ENCODE data around the gene FCGR3A. TPM values are rescaled to one million over a fixed set of nuclear protein-coding genes. Genes with fewer than 3 reads are reported as not detected.

The FCGR3A gene
- total and polyA plus RNA-seq, 2 of the 8 experiments (the other 6 are each of a cell fraction or from before 2014, with no cell fraction given): not detected

DNA sequence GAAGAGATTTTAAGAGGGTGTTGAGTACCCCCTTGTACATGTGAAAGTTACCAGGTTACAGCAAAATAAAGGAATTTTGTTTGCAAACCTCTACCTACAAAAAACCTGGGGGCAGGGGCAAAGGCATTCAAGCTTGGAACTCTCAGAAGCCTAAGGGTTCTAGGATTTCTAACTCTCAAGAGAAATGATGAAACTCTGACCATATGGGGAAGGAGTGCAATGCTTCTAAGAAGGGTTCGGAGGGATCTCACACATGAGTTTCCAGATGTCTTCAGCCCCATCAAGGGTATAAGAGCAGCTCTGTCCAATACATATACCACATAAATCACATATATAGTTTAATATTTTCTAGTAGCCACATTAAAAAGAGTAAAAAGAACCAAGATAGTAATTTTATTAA is 51.7 kb downstream of the FCGR3A start:
- H3K4ac ChIP-seq (replicated peaks; ENCODE audit: insufficient read length, low read depth, low read length): no peak overlapping the region
- CTCF ChIA-PET (ENCODE audit: partially characterized antibody): interaction anchor here (1.1 kb wide), 1 partner anchor 9 kb away, joined by 3 read pairs; no protein-coding TSS in a partner anchor
- no peak overlapping the region for H2BK120ac ChIP-seq (replicated peaks; ENCODE audit: low read depth, low read length)
- WGBS, 2 experiments (ENCODE audit: extremely low coverage in 1 of 2, insufficient coverage in 1 of 2, insufficient read length in 1 of 2, insufficient replicate concordance in 2 of 2, low coverage in 1 of 2, low lambda C conversion rate in 2 of 2, missing lambda C conversion rate in 1 of 2): 81% methylated on average over 1 of the region's 1 CpG; no CpG with 5 or more reads in 1 of the 2 experiments
- no peaks in the 10 kb centered on the region for H3K79me2 ChIP-seq (ENCODE audit: control insufficient read depth in 1 of 2, insufficient read depth in 2 of 2, low read length in 2 of 2)
- H4K5ac ChIP-seq (ENCODE audit: insufficient read length, low read depth, low read length): no peak overlapping the region
- H3K9me3 ChIP-seq (ENCODE audit: insufficient read depth in 2 of 2, low read depth in 1 of 2, low read length in 1 of 2): no peaks in the 10 kb centered on the region
- no peak overlapping the region for H2BK12ac ChIP-seq (ENCODE audit: low read depth, low read length)
- no peak overlapping the region for H3K4me3 ChIP-seq (ENCODE audit: extremely low read depth in 1 of 4, insufficient read depth in 2 of 4, low read depth in 3 of 4, low read length in 4 of 4)
- DNase-seq (ENCODE audit: low read depth in 1 of 2, low spot score in 2 of 2) (no peak), FAIRE-seq (no peak)
- H2BK5ac ChIP-seq (ENCODE audit: low read depth, low read length): no peak overlapping the region
- no peak overlapping the region for H3K9ac ChIP-seq (replicated peaks in 1 of 4; ENCODE audit: extremely low read depth in 1 of 4, low read depth in 3 of 4, low read length in 3 of 4)
- H3K4me2 ChIP-seq (ENCODE audit: insufficient read depth in 1 of 2, low read depth in 2 of 2, low read length in 2 of 2): no peak overlapping the region
- H3K14ac ChIP-seq (ENCODE audit: insufficient read length): no peak overlapping the region
- no peaks in the 10 kb centered on the region for H3K79me1 ChIP-seq (ENCODE audit: low read depth, low read length)
- H3K56ac ChIP-seq (replicated peaks; ENCODE audit: insufficient read length, low read depth, low read length): no peak overlapping the region
- no peak overlapping the region for H2AFZ ChIP-seq (ENCODE audit: low read length)
- H3K27ac ChIP-seq (ENCODE audit: low read depth, low read length): no peak overlapping the region
- no peaks in the 10 kb centered on the region for H4K20me1 ChIP-seq (replicated peaks in 1 of 2; ENCODE audit: control insufficient read depth in 1 of 2, insufficient read depth in 2 of 2, low read length in 2 of 2)
- H2BK15ac ChIP-seq (ENCODE audit: low read length): no peak overlapping the region
- no peaks in the 10 kb centered on the region for H3K36me3 ChIP-seq (ENCODE audit: control insufficient read depth in 2 of 4, insufficient read depth in 4 of 4, low read length in 3 of 4)
- no peak overlapping the region for H2AK5ac ChIP-seq (ENCODE audit: low read depth, low read length)
- no peaks in the 10 kb centered on the region for H3K4me1 ChIP-seq (replicated peaks in 1 of 4; ENCODE audit: control insufficient read depth in 3 of 4, insufficient read depth in 4 of 4, low read length in 3 of 4)
- no peak overlapping the region for H3K23ac ChIP-seq (ENCODE audit: insufficient read length)
- POLR2A ChIA-PET (ENCODE audit: partially characterized antibody): no interaction called here
- H4K91ac ChIP-seq (replicated peaks; ENCODE audit: insufficient read length, low read length): no peak overlapping the region
- no peak overlapping the region for H4K8ac ChIP-seq (ENCODE audit: extremely low read depth, insufficient read depth, low read length)
- no peak overlapping the region for H3K18ac ChIP-seq (ENCODE audit: extremely low read depth, low read length)
- H3K27me3 ChIP-seq (replicated peaks in 1 of 4; ENCODE audit: control insufficient read depth in 3 of 4, extremely low read depth in 1 of 4, insufficient read depth in 3 of 4, low read length in 3 of 4): no peaks in the 10 kb centered on the region
- H2BK20ac ChIP-seq (ENCODE audit: low read length): no peak overlapping the region
- no peaks in the 10 kb centered on the region for H3K23me2 ChIP-seq (ENCODE audit: low read depth, low read length)
- TF ChIP-seq BACH1 (IDR thresholded peaks at IDR 0.05; ENCODE audit: low read length) (no peak), TBP (IDR thresholded peaks at IDR 0.05; ENCODE audit: low read depth, low read length) (no peak), RXRA (IDR thresholded peaks at IDR 0.05; ENCODE audit: insufficient read depth, low read depth, low read length) (no peak), SUZ12 (IDR thresholded peaks at IDR 0.05; ENCODE audit: low read length) (no peak), POLR2A (IDR thresholded peaks at IDR 0.05; ENCODE audit: control extremely low read depth in 1 of 2, low read depth in 2 of 2, low read length in 2 of 2) (no peak), CHD1 (IDR thresholded peaks at IDR 0.05; ENCODE audit: low read depth, low read length) (no peak), BCL11A (IDR thresholded peaks at IDR 0.05; ENCODE audit: low read depth in 2 of 2, low read length in 2 of 2) (no peak), EP300 (IDR thresholded peaks at IDR 0.05; ENCODE audit: borderline replicate concordance in 1 of 2, low read depth in 2 of 2, low read length in 2 of 2) (no peak), NANOG (IDR thresholded peaks at IDR 0.05; ENCODE audit: insufficient read depth, low read depth, low read length, poor library complexity, severe bottlenecking) (no peak), YY1 (IDR thresholded peaks at IDR 0.05; ENCODE audit: low read depth, low read length) (no peak), KDM4A (IDR thresholded peaks at IDR 0.05; ENCODE audit: low read depth, low read length, severe bottlenecking) (no peak), SIX5 (IDR thresholded peaks at IDR 0.05; ENCODE audit: low read depth, low read length) (no peak), SAP30 (IDR thresholded peaks at IDR 0.05; ENCODE audit: insufficient read depth, insufficient replicate concordance, low read length) (no peak)
- TF ChIP-seq, protein P1, sequence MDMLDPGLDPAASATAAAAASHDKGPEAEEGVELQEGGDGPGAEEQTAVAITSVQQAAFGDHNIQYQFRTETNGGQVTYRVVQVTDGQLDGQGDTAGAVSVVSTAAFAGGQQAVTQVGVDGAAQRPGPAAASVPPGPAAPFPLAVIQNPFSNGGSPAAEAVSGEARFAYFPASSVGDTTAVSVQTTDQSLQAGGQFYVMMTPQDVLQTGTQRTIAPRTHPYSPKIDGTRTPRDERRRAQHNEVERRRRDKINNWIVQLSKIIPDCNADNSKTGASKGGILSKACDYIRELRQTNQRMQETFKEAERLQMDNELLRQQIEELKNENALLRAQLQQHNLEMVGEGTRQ (IDR thresholded peaks at IDR 0.05; ENCODE audit: low read length): no peak

Measured in H1 (cell line).